ENCODE data around the gene HOXD11.

Gene HOXD11

DNA sequence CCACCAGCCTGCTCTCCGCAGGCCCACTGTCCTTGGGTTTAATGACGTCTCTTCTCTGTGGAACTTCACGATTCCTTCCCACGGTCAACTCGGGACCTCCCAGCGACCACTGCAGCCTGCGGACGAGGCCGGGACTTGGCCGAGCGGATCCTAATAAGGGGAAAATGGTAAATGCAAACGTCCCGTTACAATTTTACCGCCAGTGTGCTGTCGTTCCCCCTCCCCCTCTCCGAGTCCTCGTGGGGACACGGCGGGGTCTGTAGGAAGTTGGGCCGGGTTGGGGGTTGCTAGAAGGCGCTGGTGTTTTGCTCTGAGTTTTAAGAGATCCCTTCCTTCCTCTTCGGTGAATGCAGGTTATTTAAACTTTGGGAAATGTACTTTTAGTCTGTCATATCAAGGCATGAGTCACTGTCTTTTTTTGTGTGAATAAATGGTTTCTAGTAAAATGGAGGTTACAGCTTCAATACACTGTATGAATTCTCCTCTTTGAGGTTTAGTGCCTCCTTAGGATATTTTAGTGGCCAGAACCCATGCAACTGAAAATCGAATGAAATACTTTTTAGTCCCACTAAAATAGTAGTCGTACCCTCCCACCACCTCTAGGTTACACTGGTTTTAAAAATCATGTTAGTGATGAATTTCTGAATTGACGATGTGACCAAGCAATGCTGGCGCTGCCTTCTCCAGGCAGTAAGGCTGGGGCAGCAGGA, 2.3 kb downstream of the HOXD11 start:
- no peak for DNase-seq

DNA sequence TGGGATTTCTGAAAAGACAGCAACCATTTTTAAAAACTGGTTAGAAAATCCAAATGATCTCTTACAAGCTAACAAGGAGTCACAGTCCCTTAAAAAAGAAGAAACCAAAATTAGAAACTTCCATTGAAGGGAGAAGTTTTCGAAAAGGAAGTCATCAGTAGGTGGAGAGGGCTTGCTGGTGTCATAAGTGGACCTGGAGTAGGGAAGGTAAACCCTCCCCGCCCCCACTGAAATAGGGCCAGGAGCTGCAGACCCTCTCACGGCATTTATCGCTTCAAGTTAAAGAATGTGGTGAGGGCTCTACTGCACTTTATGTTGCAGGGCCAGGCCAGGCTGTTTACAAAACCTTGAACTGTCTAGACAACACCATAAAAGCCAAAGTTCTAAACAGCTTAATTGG, 2.9 kb downstream of the HOXD11 start:
- DNase-seq, result no peak

DNA sequence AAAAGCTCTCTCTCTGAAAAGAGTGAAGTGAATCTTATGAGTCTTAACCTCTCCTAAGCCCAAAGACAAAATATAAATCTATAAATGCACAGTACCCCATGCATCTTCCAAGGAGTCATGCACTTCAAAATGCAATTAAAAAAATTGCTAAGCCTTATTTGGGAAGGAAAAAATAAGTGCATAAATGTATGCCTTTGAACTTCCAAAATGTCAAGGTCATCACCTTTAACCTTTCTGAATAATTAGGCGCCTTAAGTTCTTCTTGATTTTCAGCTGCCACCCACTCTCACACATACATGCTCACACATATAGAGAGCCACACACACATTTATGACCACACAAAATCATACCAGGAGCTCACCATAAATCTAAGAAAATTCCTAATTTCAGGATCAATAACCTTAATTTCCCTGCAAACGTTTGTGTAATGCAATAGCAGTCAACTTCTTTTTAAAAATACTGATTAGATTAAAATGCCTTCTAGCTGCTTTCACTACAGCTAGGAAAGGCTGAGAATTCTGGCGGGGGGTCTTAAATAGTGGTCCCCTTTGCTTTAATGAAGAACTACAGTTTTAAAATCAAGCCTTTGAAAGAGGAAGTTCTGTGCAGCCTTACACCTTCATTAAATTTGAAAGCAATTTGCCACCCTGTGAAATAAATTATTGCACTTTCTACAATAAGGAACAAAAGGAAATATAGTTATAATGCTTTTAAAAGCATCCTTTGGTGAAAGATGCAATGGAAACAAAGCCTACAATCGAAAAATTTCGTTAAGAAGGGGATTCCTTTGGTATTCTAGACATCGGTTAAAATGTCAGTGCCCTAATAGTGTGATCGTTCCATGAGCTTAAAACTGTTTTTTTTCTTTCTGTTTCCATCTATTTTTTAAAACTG, 3.6 kb downstream of the HOXD11 start:
- no peak for DNase-seq

DNA sequence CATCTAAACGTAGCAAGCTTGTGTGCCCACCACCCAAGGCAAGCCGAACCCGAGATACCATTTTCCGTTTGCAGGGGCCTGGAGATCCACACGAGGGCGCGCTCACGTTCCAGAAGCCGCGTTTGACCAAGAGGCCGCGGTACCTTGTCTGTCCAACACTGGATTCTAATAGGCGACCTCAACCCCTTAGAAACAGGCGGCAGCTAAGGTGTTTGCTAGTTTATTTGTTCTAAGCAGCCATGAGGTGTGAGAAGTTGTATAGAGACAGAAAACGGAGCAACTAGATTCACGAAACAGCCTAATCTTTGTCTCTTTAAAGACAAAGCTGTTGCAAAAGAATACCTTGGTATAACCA, 4.2 kb downstream of the HOXD11 start:
- DNase-seq, result no peak

DNA sequence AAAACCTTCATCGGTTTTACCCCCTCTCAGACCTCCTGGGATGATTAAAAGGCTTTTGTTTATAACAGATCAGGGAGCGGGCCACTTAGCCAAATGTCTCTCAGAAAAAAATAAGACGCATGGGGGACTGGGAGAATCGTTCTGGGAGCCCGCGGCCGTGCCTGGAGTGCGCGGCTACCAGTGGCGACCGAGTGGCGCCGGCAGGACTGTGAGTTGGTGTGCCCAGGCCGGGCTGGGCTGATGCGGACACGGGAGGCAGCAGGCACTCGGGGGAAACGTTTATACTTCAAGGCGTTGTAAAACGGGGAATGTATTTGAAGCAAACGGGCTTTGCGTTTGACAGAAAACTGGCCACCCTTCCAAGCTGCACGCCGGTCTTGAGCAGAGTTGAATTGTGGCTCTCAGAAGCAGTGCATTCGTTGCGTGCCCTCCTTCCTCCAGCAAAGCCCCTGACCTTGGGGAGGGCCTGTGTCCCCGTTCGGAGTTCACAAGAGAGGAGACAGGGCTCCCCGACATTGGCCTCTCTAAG, 4.8 kb downstream of the HOXD11 start:
- no peak for DNase-seq

DNA sequence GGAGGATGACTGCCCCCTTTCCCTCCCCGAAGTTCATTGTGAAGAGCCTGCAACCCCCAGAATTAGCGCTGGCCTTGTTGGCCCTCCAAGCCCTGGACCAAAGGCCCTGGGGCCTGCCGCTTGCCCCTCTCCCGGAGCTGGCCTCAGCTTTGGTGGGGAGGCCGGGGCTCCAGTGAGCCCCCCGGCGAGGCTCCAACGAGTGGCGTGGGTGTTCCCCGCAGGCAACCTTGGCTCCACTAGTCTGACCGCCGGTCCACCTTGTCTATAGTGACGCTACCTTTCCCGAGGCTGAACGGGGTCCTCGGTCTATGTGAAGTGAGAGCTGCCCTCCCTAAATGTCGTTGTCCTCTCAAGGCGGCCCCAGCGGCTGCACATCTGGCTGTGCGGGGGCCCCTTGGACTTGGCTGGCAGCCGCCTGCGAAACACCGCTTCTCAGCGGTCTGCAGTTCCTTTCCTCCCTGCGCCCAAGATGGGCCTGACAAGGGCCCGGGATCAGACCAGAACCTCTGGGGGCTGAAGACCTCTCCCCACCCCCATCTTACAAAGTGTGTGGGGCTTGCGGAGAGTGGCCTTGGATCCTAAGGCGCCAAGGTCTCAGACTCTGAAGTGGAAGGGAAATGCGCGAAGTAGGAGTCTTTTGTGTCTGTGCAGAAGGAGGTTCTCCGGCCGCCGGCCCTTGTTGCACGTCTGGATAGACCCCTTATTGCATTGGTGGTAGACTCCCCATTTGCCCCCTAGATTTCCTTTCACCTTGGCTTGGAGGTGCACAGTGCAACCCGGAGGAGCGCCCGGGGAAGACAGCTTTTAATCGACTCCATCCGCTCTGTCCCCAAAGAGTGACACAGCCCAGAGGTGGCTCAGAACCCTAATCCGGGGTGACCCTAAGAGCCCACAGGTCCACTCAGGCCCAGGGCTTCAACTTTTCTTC, 5.6 kb downstream of the HOXD11 start:
- no peak for DNase-seq

DNA sequence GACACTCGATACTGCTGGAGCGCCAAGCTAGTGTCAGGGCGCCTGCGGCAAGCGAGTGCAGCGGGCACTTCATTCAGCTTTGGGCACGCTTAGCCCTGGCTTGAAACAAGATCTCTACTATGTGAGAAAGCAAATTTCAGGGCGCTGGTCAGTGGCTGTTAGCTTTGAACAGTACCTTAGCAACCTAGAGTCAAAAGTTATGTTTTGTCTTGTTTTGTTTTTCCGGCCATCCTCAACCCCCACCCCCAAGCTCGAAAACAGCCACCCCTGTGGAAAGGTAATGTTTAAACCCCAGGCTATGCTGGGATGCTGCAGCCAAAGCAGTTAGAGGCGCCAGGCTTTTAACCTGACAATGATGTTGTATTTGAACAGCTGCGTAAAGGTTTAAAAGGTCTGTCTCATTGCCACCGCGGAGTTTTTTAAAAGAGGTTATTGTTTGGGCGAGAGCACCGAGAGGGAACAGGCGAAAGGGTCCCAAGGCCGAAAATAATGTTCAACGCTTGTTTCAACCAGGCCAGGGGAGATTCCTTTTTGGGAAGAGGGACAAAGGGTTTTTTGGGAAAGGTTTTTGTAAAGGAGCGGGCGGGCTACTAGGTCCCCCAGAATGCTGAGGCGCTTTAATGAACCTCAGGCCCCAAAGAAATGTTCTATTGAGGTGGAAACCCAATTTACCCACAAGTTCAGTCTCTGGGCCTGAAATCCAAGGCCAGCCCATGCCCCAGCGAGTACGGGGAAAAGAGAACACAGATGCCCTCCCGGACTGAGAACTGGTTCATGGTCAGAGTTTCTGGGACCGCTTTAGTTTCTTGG, 7.2 kb downstream of the HOXD11 start:
- no peak for DNase-seq

DNA sequence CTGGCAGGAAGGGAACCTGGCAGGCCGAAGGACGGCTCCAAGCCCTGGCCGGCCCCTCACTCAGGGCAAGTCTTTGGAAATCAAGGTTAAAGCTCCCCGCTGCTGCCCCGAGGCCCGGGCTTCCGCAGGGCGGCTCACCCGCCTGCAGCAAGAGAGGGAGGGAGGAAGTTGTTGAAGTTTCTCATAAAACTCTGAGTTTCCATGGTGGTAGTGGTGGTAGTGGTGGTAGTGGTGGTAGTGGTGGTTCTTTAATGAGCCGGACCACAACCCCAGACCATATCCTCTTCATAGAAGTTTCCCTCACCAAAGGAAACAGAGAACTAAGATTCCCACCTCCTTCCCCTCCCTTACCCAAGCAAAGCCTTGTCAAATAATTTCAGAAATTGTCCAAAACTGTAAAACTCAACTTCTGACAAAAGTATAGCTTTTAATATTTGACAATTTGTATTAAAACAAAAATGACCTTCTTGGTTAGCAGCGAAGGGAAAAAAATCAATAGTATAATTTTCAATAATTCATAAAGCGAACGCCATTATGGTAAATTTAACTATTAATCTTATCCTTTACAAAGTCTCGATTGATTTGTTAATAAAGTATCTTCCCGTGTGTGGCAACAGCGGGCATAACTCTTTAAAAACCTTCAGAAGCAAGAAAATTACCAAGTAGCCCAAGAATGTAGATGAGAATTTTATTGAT, 8.0 kb downstream of the HOXD11 start:
- DNase-seq, result no peak

DNA sequence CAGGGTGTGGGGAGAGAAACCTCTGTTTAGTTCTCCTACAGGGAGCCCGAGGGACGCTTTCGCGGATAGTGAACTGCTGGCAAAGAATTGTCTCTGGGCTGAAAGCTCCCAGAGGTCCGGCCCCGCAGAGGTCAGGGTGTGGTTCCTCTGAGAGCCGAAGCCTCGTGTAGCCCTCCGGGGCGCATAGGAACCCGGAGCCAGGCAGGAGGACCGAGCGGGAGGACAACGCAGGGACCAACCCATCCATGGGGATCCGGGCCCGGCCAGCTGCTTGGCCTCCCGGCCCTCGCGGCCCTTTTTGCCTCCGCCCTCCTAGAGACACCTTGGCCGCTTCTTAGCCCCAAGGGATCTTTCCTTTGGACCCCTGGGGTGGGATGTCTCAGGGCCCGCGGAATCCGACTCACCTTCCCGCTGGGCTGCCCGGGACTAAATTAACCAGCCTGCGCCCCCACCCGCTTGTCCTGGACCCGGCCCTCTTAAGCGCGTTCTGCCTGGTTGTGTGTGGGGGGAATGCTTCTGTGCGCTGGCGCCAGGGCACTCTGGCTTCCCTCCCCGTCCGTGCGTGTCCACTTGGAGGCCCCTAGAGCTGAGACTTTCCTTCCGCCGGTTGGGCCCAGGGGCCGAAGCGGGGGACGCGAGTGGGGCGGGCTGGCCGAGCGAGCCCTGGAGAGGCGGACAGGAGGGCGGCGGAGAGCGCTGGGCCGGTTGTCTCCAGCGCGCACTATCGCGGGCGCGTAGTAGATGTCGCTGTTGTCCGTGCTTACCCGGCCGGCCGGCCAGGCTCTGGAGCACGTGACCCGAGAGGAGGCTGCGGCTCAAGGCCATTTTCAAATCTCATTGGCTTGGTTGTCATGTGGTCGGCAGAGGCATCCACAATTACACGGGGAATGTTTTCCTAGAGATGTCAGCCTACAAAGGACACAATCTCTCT, 9.1 kb downstream of the HOXD11 start, which contains the start of gene HOXD10:
TSS of gene HOXD10 (plus strand) at position 896 of the 931 bp plus-strand sequence. CDS start 56 bp downstream, outside the sequence.
- DNase-seq, result no peak

DNA sequence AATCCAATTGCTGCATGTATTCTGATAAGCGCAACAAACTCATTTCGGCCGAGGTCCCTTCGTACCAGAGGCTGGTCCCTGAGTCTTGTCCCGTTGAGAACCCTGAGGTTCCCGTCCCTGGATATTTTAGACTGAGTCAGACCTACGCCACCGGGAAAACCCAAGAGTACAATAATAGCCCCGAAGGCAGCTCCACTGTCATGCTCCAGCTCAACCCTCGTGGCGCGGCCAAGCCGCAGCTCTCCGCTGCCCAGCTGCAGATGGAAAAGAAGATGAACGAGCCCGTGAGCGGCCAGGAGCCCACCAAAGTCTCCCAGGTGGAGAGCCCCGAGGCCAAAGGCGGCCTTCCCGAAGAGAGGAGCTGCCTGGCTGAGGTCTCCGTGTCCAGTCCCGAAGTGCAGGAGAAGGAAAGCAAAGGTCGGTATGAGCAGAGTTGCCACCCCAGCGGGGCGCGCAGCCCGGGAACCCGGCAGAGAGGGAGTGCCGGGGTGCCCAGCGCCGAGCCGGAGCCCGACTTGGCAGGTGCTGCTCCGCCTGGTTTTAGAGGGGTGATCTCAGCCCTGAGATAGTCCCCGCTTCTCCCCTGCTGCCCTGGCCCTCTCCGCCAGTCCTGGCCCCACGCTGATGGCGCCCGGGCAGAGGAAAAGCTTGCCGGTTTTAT, 10.2 kb downstream of the HOXD11 start:
- no peak for DNase-seq

DNA sequence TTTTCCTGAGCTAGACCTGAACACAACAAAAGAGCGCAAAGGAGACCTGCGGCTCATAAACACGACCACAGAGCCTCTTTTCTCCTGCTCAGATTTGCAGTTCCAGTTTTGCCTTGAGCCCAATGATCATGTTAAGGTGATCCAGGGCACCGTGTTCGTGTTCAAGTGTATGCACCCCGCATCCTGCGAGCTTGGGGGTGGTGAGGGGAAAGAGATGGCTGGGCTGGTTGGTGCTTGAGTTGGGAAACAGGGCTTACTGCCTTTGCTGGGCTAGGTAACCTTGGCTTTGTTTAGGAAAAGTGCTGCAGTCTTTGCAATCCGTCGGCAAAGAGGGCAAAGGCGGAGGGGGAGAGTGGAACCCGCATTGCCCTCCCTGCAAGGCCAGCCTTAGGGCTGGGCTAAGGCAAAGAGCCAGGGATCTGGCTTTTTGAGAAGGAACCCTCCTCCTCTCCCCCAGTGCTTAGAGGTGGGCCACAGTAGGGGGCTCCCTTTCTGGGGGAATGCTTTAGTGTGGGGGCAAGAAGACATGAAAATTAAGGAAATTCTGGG, 10.8 kb downstream of the HOXD11 start:
- DNase-seq, result no peak

DNA sequence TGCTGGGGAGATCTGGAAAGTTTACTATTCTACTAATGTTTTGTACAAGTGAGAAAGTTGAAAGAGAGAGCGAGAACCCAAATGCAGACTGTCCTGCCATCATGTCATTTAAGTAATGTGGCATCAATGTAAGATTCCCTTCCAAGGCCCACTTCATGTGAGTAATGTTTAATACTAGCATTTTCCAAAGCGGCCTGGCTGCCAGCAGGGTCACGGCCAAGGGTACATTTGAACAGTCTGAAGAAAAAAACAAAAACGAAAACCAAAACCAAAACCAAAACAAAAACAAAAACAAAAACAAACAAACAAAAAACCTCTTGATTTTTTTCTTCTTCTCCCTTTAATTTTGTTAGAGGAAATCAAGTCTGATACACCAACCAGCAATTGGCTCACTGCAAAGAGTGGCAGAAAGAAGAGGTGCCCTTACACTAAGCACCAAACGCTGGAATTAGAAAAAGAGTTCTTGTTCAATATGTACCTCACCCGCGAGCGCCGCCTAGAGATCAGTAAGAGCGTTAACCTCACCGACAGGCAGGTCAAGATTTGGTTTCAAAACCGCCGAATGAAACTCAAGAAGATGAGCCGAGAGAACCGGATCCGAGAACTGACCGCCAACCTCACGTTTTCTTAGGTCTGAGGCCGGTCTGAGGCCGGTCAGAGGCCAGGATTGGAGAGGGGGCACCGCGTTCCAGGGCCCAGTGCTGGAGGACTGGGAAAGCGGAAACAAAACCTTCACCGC, 11.7 kb downstream of the HOXD11 start:
- DNase-seq, result no peak

DNA sequence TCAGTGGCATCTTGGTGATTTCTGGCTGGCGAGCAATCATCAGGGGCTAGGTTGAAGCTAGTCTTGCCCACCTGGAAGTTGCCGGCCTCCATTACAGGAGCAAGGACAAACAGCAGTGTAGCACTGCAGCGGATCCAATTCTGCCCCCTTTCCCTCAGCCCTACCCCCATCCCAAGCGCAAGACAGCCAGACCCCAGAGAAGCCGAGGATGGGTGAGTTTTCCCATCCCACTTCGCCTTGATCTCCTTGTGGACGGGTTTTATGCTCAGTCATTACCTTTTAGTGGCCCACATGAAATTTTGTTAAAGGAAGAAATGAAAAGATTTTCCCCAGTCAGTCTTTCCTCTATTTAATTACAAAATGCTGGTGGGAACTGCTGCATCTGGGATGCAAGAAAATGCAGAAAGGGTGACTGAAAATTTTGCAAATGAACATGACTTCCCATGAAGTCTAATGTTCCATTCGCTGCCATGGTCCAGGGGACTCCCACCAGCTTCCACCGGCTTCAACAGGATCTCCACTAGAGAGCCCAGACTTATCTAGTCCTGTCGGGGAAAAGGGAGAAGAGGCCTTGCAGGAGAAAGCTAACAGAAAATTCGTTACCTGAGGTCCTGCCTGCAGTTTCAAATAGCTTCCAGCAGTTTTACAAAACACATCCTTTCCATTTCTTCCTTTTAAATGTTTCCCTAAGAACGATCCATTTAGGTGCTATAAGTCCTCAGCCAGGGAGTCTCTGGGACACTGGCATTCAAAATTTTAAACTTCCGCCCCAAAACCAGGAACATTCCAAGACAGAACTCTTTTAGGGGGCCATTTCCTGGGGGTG, 13.5 kb downstream of the HOXD11 start:
- DNase-seq, result no peak

DNA sequence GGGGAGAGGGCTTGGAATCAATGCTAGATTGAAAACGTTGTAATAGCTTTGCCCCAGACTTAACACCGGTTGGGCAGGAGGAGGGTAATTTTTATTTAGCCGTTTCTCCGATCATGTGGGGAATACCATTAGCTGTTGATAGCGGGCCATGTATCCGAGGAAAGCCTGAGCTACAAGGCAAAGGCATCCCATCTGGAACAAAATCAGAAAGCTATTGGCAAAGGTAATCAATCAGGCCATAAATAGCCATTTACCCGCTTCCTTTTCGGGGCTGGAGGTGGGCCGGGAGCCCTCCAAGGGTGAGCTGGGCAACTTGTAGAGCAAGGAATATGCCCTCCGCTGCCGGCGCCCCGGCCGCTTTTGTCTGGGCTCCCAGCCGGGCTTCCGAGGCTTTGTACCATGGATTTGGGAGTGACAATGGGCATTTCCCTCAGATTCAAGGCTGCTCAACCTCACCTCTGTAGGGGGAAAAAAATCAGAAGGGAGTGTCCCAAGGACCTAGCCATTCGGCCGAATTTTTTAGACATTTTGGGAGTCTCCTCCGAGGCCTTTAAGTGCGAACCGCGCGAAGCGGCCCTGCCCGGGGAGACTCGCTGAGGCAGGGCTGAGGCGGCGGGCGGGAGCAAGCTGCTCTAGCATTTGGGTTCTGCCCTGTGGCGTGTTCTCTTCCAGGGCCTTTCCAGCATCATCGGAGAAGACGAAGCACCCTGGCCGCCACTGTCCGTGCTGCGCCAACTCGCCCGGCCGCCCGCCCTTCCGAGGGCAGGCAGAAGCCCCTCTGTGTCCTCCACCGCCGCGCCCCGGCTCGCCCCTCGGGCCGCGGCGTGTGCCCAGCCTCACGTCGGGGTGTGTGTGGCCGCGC, 14.3 kb downstream of the HOXD11 start:
- DNase-seq, result no peak

DNA sequence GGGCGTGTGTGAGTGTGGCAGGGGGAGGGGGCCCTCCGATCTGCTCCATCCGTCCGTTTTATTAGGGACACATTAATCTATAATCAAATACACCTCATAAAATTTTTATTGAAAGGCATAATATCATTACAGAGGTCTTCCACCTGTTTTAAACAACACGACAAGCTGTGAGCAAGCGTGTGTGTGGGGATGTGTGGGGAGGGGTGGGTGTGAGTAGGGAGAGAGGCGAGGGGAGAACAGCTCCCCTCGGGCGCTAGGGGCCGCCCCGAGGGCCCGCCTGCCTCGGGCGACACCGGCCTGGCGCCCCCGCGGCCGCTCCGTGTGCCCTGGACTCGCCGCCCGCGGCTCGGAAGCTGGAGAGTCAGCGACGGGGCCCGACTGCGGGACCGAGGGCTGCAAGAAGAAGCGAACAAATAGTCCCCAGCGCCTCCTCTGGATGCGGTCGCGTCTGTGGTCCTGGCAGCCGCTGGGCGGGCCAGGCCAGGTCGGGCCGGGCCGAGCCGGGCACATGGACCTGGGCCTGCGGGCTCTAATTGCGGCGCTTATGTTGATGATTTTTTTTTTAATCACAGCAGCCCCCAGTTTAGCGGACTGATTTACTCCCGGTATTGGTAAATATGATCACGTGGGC, 15.1 kb downstream of the HOXD11 start:
- no peak for DNase-seq

All from activated naive CD4-positive, alpha-beta T cell treated with anti-CD3 and anti-CD28 coated beads, Interleukin-2, amount 50 U/mL, for 16 hours (primary cell).